ENCODE data around the gene PDE4D. TPM values are rescaled to one million over a fixed set of nuclear protein-coding genes. Genes with fewer than 3 reads are reported as not detected.

Gene PDE4D
- total and polyA plus RNA-seq, 2 of the 4 experiments (the other 2 are of a cell fraction) = 1.4 to 7.9 TPM

- Histone ChIP-seq H2BK20ac (ENCODE audit: low read depth, low read length) (no peak overlapping the region), H3K27ac (ENCODE audit: insufficient read depth, low read length) (no peak overlapping the region), H2AFZ (replicated peaks; ENCODE audit: low read length, poor library complexity) (no peak overlapping the region), H3K14ac (replicated peaks; ENCODE audit: low read depth, low read length) (no peak overlapping the region), H4K20me1 (ENCODE audit: insufficient read depth, low read length) (no peaks in the 10 kb centered on the region), H3K4me2 (ENCODE audit: low read depth, low read length) (no peak overlapping the region), H3K18ac (ENCODE audit: low read depth, low read length) (no peak overlapping the region), H3K79me1 (ENCODE audit: low read depth in 1 of 2, low read length in 2 of 2) (no peaks in the 10 kb centered on the region), H2BK5ac (ENCODE audit: low read depth, low read length, poor library complexity, severe bottlenecking) (no peak overlapping the region), H4K91ac (ENCODE audit: insufficient read depth, low read depth, low read length) (no peak overlapping the region), H4K5ac (ENCODE audit: low read depth, low read length) (no peak overlapping the region), H4K8ac (ENCODE audit: low read depth in 2 of 2, low read length in 2 of 2) (no peak overlapping the region), H2BK15ac (ENCODE audit: low read depth, low read length) (no peak overlapping the region), H3K4me3 (ENCODE audit: insufficient read depth, low read depth, low read length) (no peak overlapping the region), H3K4me1 (ENCODE audit: control insufficient read depth, insufficient read depth, low read length) (no peaks in the 10 kb centered on the region), H3K27me3 (ENCODE audit: control insufficient read depth, insufficient read depth, low read length) (no peaks in the 10 kb centered on the region), H3K9me3 (ENCODE audit: control insufficient read depth, insufficient read depth, low read length) (no peaks in the 10 kb centered on the region), H3K4ac (ENCODE audit: low read depth, low read length) (no peak overlapping the region), H3K36me3 (ENCODE audit: control insufficient read depth, insufficient read depth, low read length) (no peaks in the 10 kb centered on the region), H3K9ac (ENCODE audit: low read depth, low read length) (no peak overlapping the region), H2AK5ac (ENCODE audit: low read depth, low read length) (no peak overlapping the region), H3K9me1 (ENCODE audit: insufficient read depth, low read length) (no peaks in the 10 kb centered on the region), H3K56ac (ENCODE audit: extremely low read depth, insufficient read depth, low read length) (no peak overlapping the region), H2AK9ac (replicated peaks; ENCODE audit: low read depth, low read length, poor library complexity) (no peak overlapping the region), H3K23ac (ENCODE audit: low read depth, low read length) (no peak overlapping the region), H2BK120ac (ENCODE audit: low read depth, low read length) (no peak overlapping the region)
- BruUV-seq (replicated peaks) = no TSS peak
- intact Hi-C loops (cut with micrococcal nuclease) (no loop called here), dilution Hi-C loops (cut with HindIII; ENCODE audit: low sequenced_read_pairs, unreplicated experiment) (no loop called here), in situ Hi-C loops (cut with MboI; ENCODE audit: low sequenced_read_pairs) (no loop called here)
- ATAC-seq (ENCODE audit: low read depth) = no peak
- DNase-seq = no peak
- TF ChIP-seq MAFK (IDR thresholded peaks at IDR 0.05; ENCODE audit: low read depth, low read length) (no peak), POLR2A (IDR thresholded peaks at IDR 0.05; ENCODE audit: low read depth, low read length) (no peak), RCOR1 (IDR thresholded peaks at IDR 0.05; ENCODE audit: insufficient replicate concordance, low read length) (no peak), FOS (IDR thresholded peaks at IDR 0.05; ENCODE audit: low read depth, low read length) (no peak), RFX5 (IDR thresholded peaks at IDR 0.05; ENCODE audit: low read depth, low read length) (no peak), CHD1 (IDR thresholded peaks at IDR 0.05; ENCODE audit: low read depth, low read length) (no peak), MAZ (IDR thresholded peaks at IDR 0.05; ENCODE audit: borderline replicate concordance, low read depth, low read length) (no peak), CTCF (conservative IDR thresholded peaks at IDR 0.05; ENCODE audit: low read depth, low read length) (no peak), MXI1 (IDR thresholded peaks at IDR 0.05; ENCODE audit: borderline replicate concordance, low read depth, low read length) (no peak), RAD21 (IDR thresholded peaks at IDR 0.05; ENCODE audit: low read length) (no peak), SMC3 (IDR thresholded peaks at IDR 0.05; ENCODE audit: low read depth, low read length) (no peak), BHLHE40 (IDR thresholded peaks at IDR 0.05; ENCODE audit: low read depth, low read length) (no peak), CEBPB (IDR thresholded peaks at IDR 0.05; ENCODE audit: low read depth, low read length) (no peak), NFE2L2 (IDR thresholded peaks at IDR 0.05; ENCODE audit: low read depth, low read length) (no peak)
- TF ChIP-seq, protein P1, sequence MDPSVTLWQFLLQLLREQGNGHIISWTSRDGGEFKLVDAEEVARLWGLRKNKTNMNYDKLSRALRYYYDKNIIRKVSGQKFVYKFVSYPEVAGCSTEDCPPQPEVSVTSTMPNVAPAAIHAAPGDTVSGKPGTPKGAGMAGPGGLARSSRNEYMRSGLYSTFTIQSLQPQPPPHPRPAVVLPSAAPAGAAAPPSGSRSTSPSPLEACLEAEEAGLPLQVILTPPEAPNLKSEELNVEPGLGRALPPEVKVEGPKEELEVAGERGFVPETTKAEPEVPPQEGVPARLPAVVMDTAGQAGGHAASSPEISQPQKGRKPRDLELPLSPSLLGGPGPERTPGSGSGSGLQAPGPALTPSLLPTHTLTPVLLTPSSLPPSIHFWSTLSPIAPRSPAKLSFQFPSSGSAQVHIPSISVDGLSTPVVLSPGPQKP (IDR thresholded peaks at IDR 0.05; ENCODE audit: borderline replicate concordance, low read depth, low read length) = no peak
- TF ChIP-seq, protein P2, sequence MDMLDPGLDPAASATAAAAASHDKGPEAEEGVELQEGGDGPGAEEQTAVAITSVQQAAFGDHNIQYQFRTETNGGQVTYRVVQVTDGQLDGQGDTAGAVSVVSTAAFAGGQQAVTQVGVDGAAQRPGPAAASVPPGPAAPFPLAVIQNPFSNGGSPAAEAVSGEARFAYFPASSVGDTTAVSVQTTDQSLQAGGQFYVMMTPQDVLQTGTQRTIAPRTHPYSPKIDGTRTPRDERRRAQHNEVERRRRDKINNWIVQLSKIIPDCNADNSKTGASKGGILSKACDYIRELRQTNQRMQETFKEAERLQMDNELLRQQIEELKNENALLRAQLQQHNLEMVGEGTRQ (IDR thresholded peaks at IDR 0.05; ENCODE audit: low read depth, low read length) = no peak
- CTCF ChIA-PET = no interaction called here
- 67% methylated on average over 3 of the region's 9 CpGs; no CpG with 5 or more reads in 1 of the 2 experiments for WGBS, 2 experiments (ENCODE audit: extremely low coverage in 2 of 2, insufficient read length in 1 of 2)
- POLR2A ChIA-PET (ENCODE audit: unreplicated experiment) = no interaction called here
Measured at GRCh38 chr5:59716029-59716428, 177.5 kb downstream of the PDE4D start.

All from IMR-90 (cell line).